ENCODE results near the gene RAD51AP1. TPM values are rescaled to one million over a fixed set of nuclear protein-coding genes. Genes with fewer than 3 reads are reported as not detected.

RAD51AP1 gene
- total and polyA plus RNA-seq, 10 donors, result 3.6 to 10.9 (median 5.1) TPM

DNA sequence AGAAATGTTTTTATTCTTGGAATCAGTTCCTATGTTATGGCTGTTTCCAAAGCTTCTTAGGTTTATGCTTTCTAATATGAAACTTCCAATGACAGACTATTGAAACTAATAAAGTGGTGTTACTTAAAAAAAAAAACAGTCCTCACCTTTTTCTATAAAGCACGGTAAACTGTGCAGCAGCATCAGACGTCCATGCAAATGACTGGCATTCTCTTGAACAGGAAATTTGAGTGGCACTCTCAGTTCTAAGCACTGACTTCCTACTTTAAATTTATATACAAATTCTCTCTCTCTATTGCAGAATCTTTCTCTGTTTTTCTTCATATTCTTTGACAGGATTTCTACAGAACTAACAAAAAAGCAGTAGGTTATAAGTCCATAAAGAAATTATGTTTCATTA, 2.8 kb upstream of the RAD51AP1 start:
- WGBS, 5 donors, result 57 to 74% (median 61%) methylated on average over 2 of the region's 2 CpGs
- H3K36me3 ChIP-seq, result peaks cover 0 to 52% (median 34%) of the 10 kb centered on the region in 6 donors
- H3K4me3 ChIP-seq, result no peak overlapping the region
- no peaks in the 10 kb centered on the region for H3K9me3 ChIP-seq
- TF ChIP-seq POLR2AphosphoS5 (IDR thresholded peaks at IDR 0.05) (no peak), POLR2A (IDR thresholded peaks at IDR 0.05) (no peak)
- TF ChIP-seq, protein P1, sequence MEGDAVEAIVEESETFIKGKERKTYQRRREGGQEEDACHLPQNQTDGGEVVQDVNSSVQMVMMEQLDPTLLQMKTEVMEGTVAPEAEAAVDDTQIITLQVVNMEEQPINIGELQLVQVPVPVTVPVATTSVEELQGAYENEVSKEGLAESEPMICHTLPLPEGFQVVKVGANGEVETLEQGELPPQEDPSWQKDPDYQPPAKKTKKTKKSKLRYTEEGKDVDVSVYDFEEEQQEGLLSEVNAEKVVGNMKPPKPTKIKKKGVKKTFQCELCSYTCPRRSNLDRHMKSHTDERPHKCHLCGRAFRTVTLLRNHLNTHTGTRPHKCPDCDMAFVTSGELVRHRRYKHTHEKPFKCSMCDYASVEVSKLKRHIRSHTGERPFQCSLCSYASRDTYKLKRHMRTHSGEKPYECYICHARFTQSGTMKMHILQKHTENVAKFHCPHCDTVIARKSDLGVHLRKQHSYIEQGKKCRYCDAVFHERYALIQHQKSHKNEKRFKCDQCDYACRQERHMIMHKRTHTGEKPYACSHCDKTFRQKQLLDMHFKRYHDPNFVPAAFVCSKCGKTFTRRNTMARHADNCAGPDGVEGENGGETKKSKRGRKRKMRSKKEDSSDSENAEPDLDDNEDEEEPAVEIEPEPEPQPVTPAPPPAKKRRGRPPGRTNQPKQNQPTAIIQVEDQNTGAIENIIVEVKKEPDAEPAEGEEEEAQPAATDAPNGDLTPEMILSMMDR (IDR thresholded peaks at IDR 0.05 in 8 of 11, conservative IDR thresholded peaks at IDR 0.05 in 3 of 11), result no peak
- no peak overlapping the region for H3K27ac ChIP-seq
- intact Hi-C loops (cut with DNase I; ENCODE audit: low total_unique reads), result no loop called here
- H3K27me3 ChIP-seq (replicated peaks in 1 of 7), result no peaks in the 10 kb centered on the region
- peaks cover 13 to 59% (median 36%) of the 10 kb centered on the region in 6 donors for H3K4me1 ChIP-seq
- DNase-seq, result no peak

- peak overlapping the region in 6 of 8 donors; percentile 92 to 97 (median 95) for H3K27ac ChIP-seq
- no peaks in the 10 kb centered on the region for H3K27me3 ChIP-seq (replicated peaks in 1 of 7)
- no peaks in the 10 kb centered on the region for H3K9me3 ChIP-seq
- H3K4me3 ChIP-seq, result peak overlapping the region; percentile 70 to 94 (median 78)
- peaks cover 13 to 57% (median 36%) of the 10 kb centered on the region in 6 donors for H3K4me1 ChIP-seq
- H3K36me3 ChIP-seq, result peaks cover 0 to 38% (median 6%) of the 10 kb centered on the region in 6 donors
- no peak for TF ChIP-seq POLR2A (IDR thresholded peaks at IDR 0.05)
- TF ChIP-seq POLR2AphosphoS5 (IDR thresholded peaks at IDR 0.05), result no peak
- TF ChIP-seq, protein P1 (IDR thresholded peaks at IDR 0.05 in 8 of 11, conservative IDR thresholded peaks at IDR 0.05 in 3 of 11), result no peak
- intact Hi-C loops (cut with DNase I; ENCODE audit: low total_unique reads), result no loop called here
- WGBS, 5 donors, result 14 to 18% (median 17%) methylated on average over 16 of the region's 16 CpGs
- DNase-seq, result no peak
These were observed 629 bp downstream of the RAD51AP1 start for GRCh38 chr12:4539167-4539870.

- 70 to 82% (median 79%) methylated on average over 3 of the region's 3 CpGs for WGBS, 5 donors
- no peak for TF ChIP-seq POLR2A (IDR thresholded peaks at IDR 0.05)
- TF ChIP-seq, protein P1 (IDR thresholded peaks at IDR 0.05 in 8 of 11, conservative IDR thresholded peaks at IDR 0.05 in 3 of 11), result no peak
- no peak for TF ChIP-seq POLR2AphosphoS5 (IDR thresholded peaks at IDR 0.05)
- no peak for DNase-seq
- no peak overlapping the region for H3K4me3 ChIP-seq
- H3K9me3 ChIP-seq, result no peaks in the 10 kb centered on the region
- no peak overlapping the region for H3K27ac ChIP-seq
- no peaks in the 10 kb centered on the region for H3K27me3 ChIP-seq (replicated peaks in 1 of 7)
- peaks cover 0 to 38% (median 2%) of the 10 kb centered on the region in 6 donors for H3K36me3 ChIP-seq
- peaks cover 13 to 52% (median 36%) of the 10 kb centered on the region in 6 donors for H3K4me1 ChIP-seq
- intact Hi-C loops (cut with DNase I; ENCODE audit: low total_unique reads), result loop anchor here (5.0 kb wide), 1 partner anchor 62 kb away; no protein-coding TSS in a partner anchor
These were observed 1.5 kb downstream of the RAD51AP1 start for GRCh38 chr12:4540170-4540569.

- peaks cover 13 to 47% (median 35%) of the 10 kb centered on the region in 6 donors for H3K4me1 ChIP-seq
- H3K36me3 ChIP-seq, result peaks cover 0 to 38% (median 0%) of the 10 kb centered on the region in 6 donors
- WGBS, 5 donors, result 10 to 19% (median 16%) methylated on average over 2 of the region's 2 CpGs
- no peak for DNase-seq
- no peaks in the 10 kb centered on the region for H3K27me3 ChIP-seq (replicated peaks in 1 of 7)
- H3K4me3 ChIP-seq, result no peak overlapping the region
- intact Hi-C loops (cut with DNase I; ENCODE audit: low total_unique reads), result loop anchor here (5.0 kb wide), 1 partner anchor 62 kb away; no protein-coding TSS in a partner anchor
- no peak overlapping the region for H3K27ac ChIP-seq
- no peaks in the 10 kb centered on the region for H3K9me3 ChIP-seq
- TF ChIP-seq POLR2AphosphoS5 (IDR thresholded peaks at IDR 0.05) (no peak), POLR2A (IDR thresholded peaks at IDR 0.05) (no peak)
- TF ChIP-seq, protein P1 (IDR thresholded peaks at IDR 0.05 in 8 of 11, conservative IDR thresholded peaks at IDR 0.05 in 3 of 11), result no peak
These were observed 1.9 kb downstream of the RAD51AP1 start for GRCh38 chr12:4540638-4541037.
